NCI-H1417 treated with DMSO at 0.1 percent for 48 hours (cell line): ENCODE results near the gene LYVE1.

Source experiments
- DNase-seq: peaks from one replicate; lab custom pipeline; 2025; lab: John Stamatoyannopoulos, UW

The LYVE1 gene

GRCh38 chr11:10592331-10592730 is 23.9 kb upstream of the LYVE1 start:
- no peak for DNase-seq

- DNase-seq = no peak
Measured at GRCh38 chr11:10591741-10592140, 23.3 kb upstream of the LYVE1 start.

DNA sequence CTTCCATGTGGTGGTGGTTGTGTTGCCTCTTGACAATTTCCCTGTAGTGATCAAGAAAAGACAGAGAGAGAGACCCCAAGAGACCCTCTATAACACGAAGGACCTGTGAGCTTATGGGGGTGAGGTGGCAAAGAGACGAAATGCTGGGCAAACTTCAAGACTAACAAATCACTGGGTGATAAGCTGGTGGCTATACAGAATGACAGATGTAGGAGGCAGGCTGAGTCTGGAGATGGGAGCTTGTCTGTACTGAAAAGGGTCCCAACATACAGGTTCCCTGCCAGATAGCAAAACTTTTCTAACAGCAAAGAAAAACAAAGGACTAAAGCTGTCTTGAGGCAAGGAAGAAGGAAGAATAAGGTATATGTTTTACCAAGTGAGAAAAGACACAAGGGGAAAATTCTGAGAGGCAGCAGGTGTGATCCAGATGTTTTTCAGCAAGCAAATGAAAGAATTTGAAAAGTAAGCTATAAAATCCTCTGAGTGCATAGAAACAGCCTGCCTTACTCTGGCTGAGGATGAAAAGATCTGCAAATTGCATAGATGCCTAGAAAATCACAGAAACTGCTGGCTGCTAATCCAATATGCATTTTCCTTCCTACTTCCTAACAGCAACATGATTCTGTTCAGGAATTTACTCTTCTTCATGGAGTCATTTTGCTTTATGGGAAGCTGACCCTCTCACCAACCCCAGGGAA is 21.9 kb upstream of the LYVE1 start:
- no peak for DNase-seq

GRCh38 chr11:10588904-10589303 is 20.4 kb upstream of the LYVE1 start:
- DNase-seq = no peak

- no peak for DNase-seq
Measured at GRCh38 chr11:10587995-10588394, 19.5 kb upstream of the LYVE1 start.

DNA sequence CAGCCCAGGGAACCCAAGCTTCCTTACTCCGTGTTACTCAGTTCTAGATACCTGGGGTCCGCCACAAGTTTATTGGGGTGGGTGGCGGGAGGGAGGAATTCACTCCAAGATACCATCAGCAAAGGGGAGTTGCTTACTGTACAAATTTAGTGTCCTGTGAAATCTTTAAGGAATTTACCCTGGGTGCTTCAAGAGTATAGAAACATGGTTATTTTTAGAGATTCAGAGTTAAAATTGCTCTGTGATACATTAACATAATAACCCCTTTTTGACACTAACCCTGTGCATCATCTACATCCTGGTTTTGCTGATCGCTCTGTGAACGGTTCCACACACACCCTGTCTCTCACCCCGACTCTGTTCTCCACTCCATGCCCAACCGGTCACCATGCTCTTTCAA is 18.9 kb upstream of the LYVE1 start:
- DNase-seq = no peak

DNA sequence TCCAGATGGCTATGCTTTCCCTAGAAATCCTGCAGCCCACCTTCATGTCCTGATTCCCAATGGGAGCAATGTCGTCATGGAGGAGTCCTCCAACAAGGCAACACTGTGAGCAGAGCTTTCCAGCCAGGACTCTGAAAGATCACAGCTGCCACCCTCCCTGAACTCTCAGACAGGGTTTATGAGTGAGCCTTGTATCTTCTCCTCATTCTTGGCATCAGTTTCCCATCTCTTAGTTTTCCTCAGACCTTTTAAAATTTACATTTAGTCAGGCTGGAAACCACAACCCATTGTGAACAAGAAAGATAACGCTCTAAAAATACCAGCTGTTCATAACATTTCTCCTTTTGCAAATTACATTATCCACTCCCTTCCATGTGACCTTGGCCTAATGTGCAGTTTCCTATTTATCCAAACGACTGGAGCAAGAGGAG is 15.6 kb upstream of the LYVE1 start:
- no peak for DNase-seq

- DNase-seq = no peak
Measured at GRCh38 chr11:10581481-10582019, 13.1 kb upstream of the LYVE1 start.

DNA sequence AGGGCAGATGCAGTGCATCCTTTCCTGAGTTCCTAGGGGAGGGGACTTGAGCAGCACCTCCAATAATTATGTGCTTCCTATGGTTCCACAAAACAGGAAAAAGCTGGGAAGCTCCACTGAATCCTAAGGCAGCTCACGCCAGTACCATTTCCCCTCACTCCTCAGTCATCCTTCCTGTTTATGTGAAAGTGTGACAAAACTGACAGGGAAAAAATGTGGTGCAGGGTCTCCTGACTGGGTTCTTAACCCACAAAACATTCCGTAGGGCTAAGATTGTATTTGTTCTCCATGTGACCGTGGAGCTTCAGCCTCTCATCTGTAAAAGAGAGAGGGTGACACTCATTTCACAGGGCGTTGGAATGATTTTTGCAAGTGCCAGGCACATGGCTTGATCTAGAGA is 12.2 kb upstream of the LYVE1 start:
- no peak for DNase-seq

- no peak for DNase-seq
Measured at GRCh38 chr11:10579700-10580099, 11.2 kb upstream of the LYVE1 start.

GRCh38 chr11:10576035-10576398 is 7.6 kb upstream of the LYVE1 start:
- DNase-seq = no peak

- no peak for DNase-seq
Measured at GRCh38 chr11:10575346-10576034, 7.0 kb upstream of the LYVE1 start.

DNA sequence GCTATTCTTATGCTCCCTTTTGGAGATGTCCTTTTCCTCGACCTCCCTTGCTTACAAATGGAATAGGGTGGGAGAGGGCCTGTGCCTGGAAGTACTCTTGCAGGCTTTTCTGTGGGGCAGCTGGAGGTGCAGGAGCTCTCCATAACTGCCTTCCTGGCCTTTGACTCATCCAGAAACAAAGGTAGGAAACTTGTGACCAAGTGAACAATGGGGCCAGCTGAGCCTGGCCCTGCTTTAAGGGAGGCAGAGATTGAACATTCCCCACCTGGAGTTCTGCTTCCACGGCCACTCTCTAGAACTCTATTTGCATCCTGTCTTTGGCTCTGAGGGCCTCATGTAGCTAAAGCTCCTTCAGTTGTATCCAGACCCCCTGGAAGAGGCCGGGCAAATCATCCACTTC is 5.1 kb upstream of the LYVE1 start:
- DNase-seq = no peak

DNA sequence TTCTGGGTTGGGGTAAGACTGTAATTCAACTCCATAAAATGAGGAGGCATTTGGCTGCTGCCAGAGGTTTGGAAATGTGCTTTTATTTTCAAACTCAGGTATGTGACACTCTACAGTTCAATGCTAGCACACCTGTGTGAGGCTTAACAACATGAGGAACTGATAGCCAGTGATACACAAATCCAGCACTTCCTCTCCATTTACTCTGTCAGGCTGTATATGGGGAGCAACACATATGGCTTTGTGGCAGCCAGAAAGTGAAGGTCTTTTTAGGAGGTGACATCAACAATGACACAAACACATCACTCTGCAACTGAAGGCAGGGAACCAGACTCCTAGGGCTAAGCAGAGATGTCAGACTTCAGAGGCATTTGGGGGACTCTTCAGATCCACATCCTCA is 4.6 kb upstream of the LYVE1 start:
- DNase-seq = no peak

DNA sequence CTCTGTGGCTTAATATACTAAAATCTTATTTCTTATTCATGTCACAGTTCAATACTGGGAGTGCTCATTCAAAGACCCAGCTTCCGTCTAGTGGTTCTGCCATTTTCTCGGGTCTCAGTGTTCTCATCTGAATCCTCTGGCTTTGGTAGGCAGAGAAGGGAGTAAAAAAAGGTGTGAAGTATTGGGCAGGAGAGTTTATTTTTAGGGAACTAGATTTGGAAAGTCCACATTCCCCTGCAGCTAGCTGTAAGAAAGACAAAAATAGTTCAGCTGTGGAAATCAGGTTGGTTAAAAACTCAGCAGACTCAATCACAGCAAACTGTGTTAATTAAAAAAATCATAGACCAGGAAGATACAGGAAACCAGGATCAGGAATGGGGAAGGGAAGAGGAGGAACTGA is 4.1 kb upstream of the LYVE1 start:
- DNase-seq = no peak

GRCh38 chr11:10567446-10567845 is 1.0 kb downstream of the LYVE1 start:
- DNase-seq = no peak

GRCh38 chr11:10566257-10566957 is 2.1 kb downstream of the LYVE1 start:
- DNase-seq = no peak

DNA sequence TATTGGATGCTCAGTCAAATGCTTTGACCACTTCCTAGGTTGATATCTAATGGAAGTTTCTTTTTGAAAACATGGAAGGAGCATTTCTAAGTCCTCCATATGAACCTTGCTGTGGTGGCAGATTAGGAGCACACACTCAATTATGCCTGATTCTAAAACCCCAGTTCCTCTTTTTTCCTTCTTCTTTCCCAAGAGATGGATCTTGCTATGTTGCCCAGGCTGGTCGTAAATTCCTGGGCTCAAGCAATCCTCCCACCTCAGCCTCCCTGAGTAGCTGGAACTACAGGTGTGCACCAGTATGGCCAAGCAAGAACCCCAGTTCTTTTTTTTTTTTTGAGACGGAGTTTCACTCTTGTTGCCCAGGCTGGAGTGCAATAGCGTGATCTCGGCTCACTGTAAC is 3.0 kb downstream of the LYVE1 start:
- no peak for DNase-seq

DNA sequence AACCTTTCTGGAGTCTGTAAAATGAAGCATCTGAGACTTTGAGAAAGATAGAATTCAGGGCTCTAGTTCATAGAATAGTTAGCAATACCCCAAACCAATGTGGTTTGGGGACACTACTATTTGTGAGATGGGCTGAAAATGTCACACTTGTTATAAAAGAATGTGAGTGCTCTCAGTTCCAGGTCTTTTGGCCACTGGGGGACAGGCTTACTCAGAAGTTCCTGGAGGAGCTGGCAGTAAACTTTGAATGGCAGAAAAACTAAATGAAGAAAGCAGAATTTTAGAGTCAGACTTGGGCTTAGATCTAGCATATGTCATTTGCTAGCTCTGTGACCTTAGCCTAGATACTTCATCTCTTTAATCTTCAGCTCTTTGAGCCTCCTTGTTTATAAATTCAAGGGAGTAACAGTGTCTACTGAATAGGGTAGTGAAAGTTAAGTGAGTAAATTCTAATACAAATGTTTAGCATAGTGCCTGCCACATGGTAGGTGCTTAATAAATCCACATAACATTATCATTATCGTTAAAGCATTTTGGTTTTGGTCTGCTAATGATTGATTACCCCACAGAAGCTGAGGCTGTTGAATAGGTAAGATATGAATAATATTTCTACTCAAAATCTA is 3.7 kb downstream of the LYVE1 start:
- no peak for DNase-seq

DNA sequence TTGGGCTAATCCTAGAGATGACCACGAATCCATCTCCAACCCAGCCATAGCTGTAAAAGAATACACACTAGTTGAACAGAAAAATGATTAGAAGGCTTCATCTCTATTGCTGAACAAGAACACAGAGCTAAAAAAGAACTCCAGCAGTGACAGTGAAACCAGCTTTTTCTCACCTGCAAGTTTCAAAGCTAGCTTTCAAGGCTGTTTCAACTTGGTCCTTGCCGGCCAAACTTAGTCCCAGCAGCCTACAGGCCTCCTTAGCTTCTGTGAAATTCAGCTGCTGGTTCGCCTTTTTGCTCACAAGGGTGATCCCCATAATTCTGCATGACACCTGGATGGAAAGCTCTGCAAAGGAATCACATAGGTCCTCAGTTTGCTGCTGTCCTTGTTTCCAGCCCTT is 4.4 kb downstream of the LYVE1 start:
- DNase-seq = no peak

DNA sequence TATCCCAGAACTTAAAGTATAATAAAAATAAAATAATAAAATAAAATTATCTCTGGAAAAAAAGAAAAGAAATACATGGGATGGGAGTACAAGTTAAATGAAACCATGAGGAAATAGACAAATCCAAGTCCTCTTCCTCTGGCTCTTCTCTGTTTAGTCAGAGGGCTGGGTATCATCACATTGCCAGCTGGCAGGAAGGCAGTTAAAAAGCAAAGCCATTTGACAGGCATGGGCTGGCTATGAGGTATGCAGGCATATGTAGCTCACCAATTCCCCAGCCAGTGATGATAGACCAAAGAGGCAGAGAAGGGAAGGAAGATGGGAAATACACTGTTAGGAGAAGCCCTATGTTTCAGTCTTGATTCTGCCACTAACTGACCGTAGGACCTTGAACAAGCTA is 6.5 kb downstream of the LYVE1 start:
- no peak for DNase-seq

GRCh38 chr11:10561043-10561818 is 7.2 kb downstream of the LYVE1 start:
- no peak for DNase-seq
